Tibial artery (tissue), 4 donors: ENCODE results near the gene IPCEF1.

Source experiments
- DNase-seq, 2 donors: peaks; one replicate each; pipeline ENCODE4 v3.0.0-alpha.2; 2019
- H3K27ac ChIP-seq, 2 donors: fragments of 200-600 bp; sonication (generic) in 1 of 2; 1 replicate in 1 of 2; 2 replicates in 1 of 2; pipeline ENCODE4 v1.5.1; 2018 to 2019; ENCODE audit warnings: mild to moderate bottlenecking in 1 of 2
- H3K27me3 ChIP-seq, 2 donors: fragments of 200-600 bp; sonication (generic) in 1 of 2; one replicate each; pipeline versions ENCODE4 v1.5.1 to v1.6.0; 2016 to 2019
- H3K36me3 ChIP-seq, 3 donors: fragments of 200-600 bp; sonication (generic) in 2 of 3; one replicate each; pipeline ENCODE4 v1.5.1; 2016 to 2019; ENCODE audit warnings: mild to moderate bottlenecking in 2 of 3
- H3K4me1 ChIP-seq, 4 donors: fragments of 200-600 bp; sonication (generic) in 2 of 4; 1 replicate in 3 of 4; 2 replicates in 1 of 4; pipeline ENCODE4 v1.5.1; 2016 to 2019
- H3K4me3 ChIP-seq, 2 donors: fragments of 200-600 bp; sonication (generic) in 1 of 2; 1 replicate in 1 of 2; 2 replicates in 1 of 2; pipeline ENCODE4 v1.5.1; 2018 to 2019; ENCODE audit warnings: mild to moderate bottlenecking in 2 of 2
- H3K9me3 ChIP-seq, 3 donors: fragments of 200-600 bp; sonication (generic) in 1 of 3; one replicate each; pipeline ENCODE4 v1.5.1; 2016 to 2019
- CTCF ChIP-seq, 2 experiments: fragments of 200-600 bp in 1 of 2; fragments of 450-650 bp in 1 of 2; IDR thresholded peaks; one replicate each; pipeline ENCODE4 v1.5.1; 2017 to 2019; ENCODE audit warnings: antibody characterized with exemption in 2 of 2, mild to moderate bottlenecking in 1 of 2, moderate library complexity in 1 of 2
- intact Hi-C: fragments of 100-400 bp; cut with DNase I; formaldehyde crosslinking; loops from one replicate; pipeline ENCODE4 v1.15.0; 2023; ENCODE audit warnings: low total_unique reads

IPCEF1 gene

GRCh38 chr6:154382740-154383139 is 26.1 kb upstream of the IPCEF1 start:
- intact Hi-C loops = no loop called here
- no peak overlapping the region for H3K27ac ChIP-seq
- H3K27me3 ChIP-seq = no peaks in the 10 kb centered on the region
- DNase-seq = no peak
- H3K4me1 ChIP-seq = peaks cover 0 to 10% (median 0%) of the 10 kb centered on the region in 4 donors
- H3K4me3 ChIP-seq = no peak overlapping the region
- no peaks in the 10 kb centered on the region for H3K9me3 ChIP-seq
- no peak for TF ChIP-seq CTCF (IDR thresholded peaks at IDR 0.05)
- H3K36me3 ChIP-seq = no peaks in the 10 kb centered on the region

- no peak overlapping the region for H3K27ac ChIP-seq
- H3K36me3 ChIP-seq = no peaks in the 10 kb centered on the region
- DNase-seq = no peak
- intact Hi-C loops = no loop called here
- H3K27me3 ChIP-seq = no peaks in the 10 kb centered on the region
- no peaks in the 10 kb centered on the region for H3K4me1 ChIP-seq
- no peak overlapping the region for H3K4me3 ChIP-seq
- H3K9me3 ChIP-seq = no peaks in the 10 kb centered on the region
- no peak for TF ChIP-seq CTCF (IDR thresholded peaks at IDR 0.05)
These were observed 24.9 kb upstream of the IPCEF1 start for GRCh38 chr6:154381548-154381947.

- no peaks in the 10 kb centered on the region for H3K4me1 ChIP-seq
- H3K4me3 ChIP-seq = no peak overlapping the region
- no peaks in the 10 kb centered on the region for H3K36me3 ChIP-seq
- no peak for TF ChIP-seq CTCF (IDR thresholded peaks at IDR 0.05)
- no peaks in the 10 kb centered on the region for H3K27me3 ChIP-seq
- DNase-seq = no peak
- no peak overlapping the region for H3K27ac ChIP-seq
- no peaks in the 10 kb centered on the region for H3K9me3 ChIP-seq
- intact Hi-C loops = no loop called here
These were observed 24.1 kb upstream of the IPCEF1 start for GRCh38 chr6:154380741-154381140.

GRCh38 chr6:154379585-154379984 is 23.0 kb upstream of the IPCEF1 start:
- Histone ChIP-seq H3K36me3 (no peaks in the 10 kb centered on the region), H3K27me3 (no peaks in the 10 kb centered on the region), H3K9me3 (no peaks in the 10 kb centered on the region), H3K27ac (no peak overlapping the region), H3K4me3 (no peak overlapping the region), H3K4me1 (no peaks in the 10 kb centered on the region)
- no peak for TF ChIP-seq CTCF (IDR thresholded peaks at IDR 0.05)
- intact Hi-C loops = loop anchor here (10.0 kb wide), 1 partner anchor 225 kb away; no protein-coding TSS in a partner anchor
- no peak for DNase-seq

- intact Hi-C loops = loop anchor here (10.0 kb wide), 1 partner anchor 224 kb away; no protein-coding TSS in a partner anchor
- H3K27ac ChIP-seq = no peak overlapping the region
- no peaks in the 10 kb centered on the region for H3K36me3 ChIP-seq
- H3K4me1 ChIP-seq = no peaks in the 10 kb centered on the region
- no peak overlapping the region for H3K4me3 ChIP-seq
- no peaks in the 10 kb centered on the region for H3K9me3 ChIP-seq
- no peaks in the 10 kb centered on the region for H3K27me3 ChIP-seq
- no peak for TF ChIP-seq CTCF (IDR thresholded peaks at IDR 0.05)
- no peak for DNase-seq
These were observed 21.9 kb upstream of the IPCEF1 start for GRCh38 chr6:154378518-154378917.

- DNase-seq = no peak
- intact Hi-C loops = loop anchor here (10.0 kb wide), 1 partner anchor 223 kb away; no protein-coding TSS in a partner anchor
- no peak overlapping the region for H3K4me3 ChIP-seq
- no peaks in the 10 kb centered on the region for H3K4me1 ChIP-seq
- no peaks in the 10 kb centered on the region for H3K36me3 ChIP-seq
- H3K27me3 ChIP-seq = no peaks in the 10 kb centered on the region
- TF ChIP-seq CTCF (IDR thresholded peaks at IDR 0.05) = no peak
- no peaks in the 10 kb centered on the region for H3K9me3 ChIP-seq
- H3K27ac ChIP-seq = no peak overlapping the region
These were observed 21.1 kb upstream of the IPCEF1 start for GRCh38 chr6:154377726-154378125.
